Measurements from ENCODE around the gene ALX4. TPM values are rescaled to one million over a fixed set of nuclear protein-coding genes. Genes with fewer than 3 reads are reported as not detected.

ALX4 gene
- total and polyA plus RNA-seq, 2 donors (not counting 3 experiments of a cell fraction or from before 2014, with no cell fraction given) = not detected

GRCh38 chr11:44236296-44236695 lies 73.6 kb downstream of the ALX4 start:
- H3K9me3 ChIP-seq (replicated peaks; ENCODE audit: control insufficient read depth, insufficient read depth, low read length) = no peaks in the 10 kb centered on the region
- H3K4me2 ChIP-seq (ENCODE audit: insufficient read depth, low read length) = no peak overlapping the region
- no peak overlapping the region for H3K4me3 ChIP-seq (replicated peaks in 1 of 3; ENCODE audit: insufficient read depth in 1 of 3, low read depth in 1 of 3, low read length in 3 of 3)
- H3K27ac ChIP-seq (ENCODE audit: insufficient read depth, low read depth, low read length) = no peak overlapping the region
- no peak for TF ChIP-seq CTCF (IDR thresholded peaks at IDR 0.05; ENCODE audit: extremely low read depth in 1 of 2, insufficient read depth in 1 of 2, low read depth in 1 of 2, low read length in 2 of 2)
- TF ChIP-seq MYC (IDR thresholded peaks at IDR 0.05; ENCODE audit: low read depth, low read length) = no peak
- no peak for TF ChIP-seq EZH2 (IDR thresholded peaks at IDR 0.05; ENCODE audit: borderline replicate concordance, low read depth, low read length, severe bottlenecking)
- TF ChIP-seq POLR2A (IDR thresholded peaks at IDR 0.05; ENCODE audit: low read depth, low read length) = no peak
- TF ChIP-seq FOS (IDR thresholded peaks at IDR 0.05; ENCODE audit: borderline replicate concordance, insufficient read depth, low read length) = no peak
- no peak for TF ChIP-seq POLR2AphosphoS5 (IDR thresholded peaks at IDR 0.05; ENCODE audit: insufficient read depth, low read depth, low read length)
- no peak for TF ChIP-seq MAX (IDR thresholded peaks at IDR 0.05; ENCODE audit: insufficient read depth, insufficient read length)
- TF ChIP-seq JUN (IDR thresholded peaks at IDR 0.05; ENCODE audit: borderline replicate concordance, insufficient read depth, insufficient read length, low read depth) = no peak
- no peak for TF ChIP-seq GATA2 (IDR thresholded peaks at IDR 0.05; ENCODE audit: insufficient read depth, insufficient read length, low read depth, low read length)
- FAIRE-seq (no peak), DNase-seq (ENCODE audit: low read depth, low spot score) (no peak)
- H3K27me3 ChIP-seq (ENCODE audit: control insufficient read depth in 2 of 2, insufficient read depth in 2 of 2, low read length in 2 of 2) = no peaks in the 10 kb centered on the region
- peaks cover 0 to 2% of the 10 kb centered on the region in 2 experiments for H3K36me3 ChIP-seq (ENCODE audit: control insufficient read depth in 2 of 2, extremely low read depth in 1 of 2, insufficient read depth in 2 of 2, low read length in 2 of 2)
- dilution Hi-C loops (cut with MboI; ENCODE audit: extremely low pct_ligation_motif_present, low sequenced_read_pairs) = no loop called here
- no peak overlapping the region for H2AFZ ChIP-seq (ENCODE audit: low read depth, low read length)
- H3K4me1 ChIP-seq (ENCODE audit: control insufficient read depth, extremely low read depth, insufficient read depth, low read length) = no peaks in the 10 kb centered on the region
- intact Hi-C loops (cut with micrococcal nuclease) = no loop called here
- H4K20me1 ChIP-seq (replicated peaks; ENCODE audit: control insufficient read depth, extremely low read depth, insufficient read depth, low read length) = no peaks in the 10 kb centered on the region
- H3K9ac ChIP-seq (replicated peaks; ENCODE audit: extremely low read depth, insufficient read depth, low read length) = no peak overlapping the region
- H3K9me1 ChIP-seq (replicated peaks; ENCODE audit: control insufficient read depth, extremely low read depth, insufficient read depth, low read length) = no peaks in the 10 kb centered on the region
- CTCF ChIA-PET = interaction anchor here (0.8 to 4.1 kb wide), 2 partner anchors 11 to 49 kb away, joined by 4 to 14 read pairs; no protein-coding TSS in a partner anchor
- BruUV-seq (replicated peaks) = no TSS peak
- H3K79me2 ChIP-seq (ENCODE audit: control insufficient read depth, insufficient read depth, low read length) = no peaks in the 10 kb centered on the region
- POLR2A ChIA-PET = no interaction called here

All from endothelial cell of umbilical vein (primary cell).